Right lobe of liver (tissue), 4 donors: ENCODE data around the gene CSNK2B.

ENCODE experiments used
- CTCF ChIP-seq, 4 donors: fragments of 200-600 bp in 3 of 4; fragments of 450-650 bp in 1 of 4; IDR thresholded peaks; one replicate each; pipeline versions ENCODE4 v1.5.1 to v1.8.0; 2016 to 2022; ENCODE audit warnings: antibody characterized with exemption in 4 of 4, mild to moderate bottlenecking in 2 of 4
- POLR2A ChIP-seq: fragments of 450-650 bp; IDR thresholded peaks from one replicate; pipeline ENCODE4 v1.6.1; 2017; ENCODE audit warnings: antibody characterized with exemption, mild to moderate bottlenecking
- donor health status: DM: no; HTN: no; CAD: no.
- donor health status: DM: no; HTN: no; CAD: no.
- donor health status: DM: no; HTN: yes; CAD: no.

DNA sequence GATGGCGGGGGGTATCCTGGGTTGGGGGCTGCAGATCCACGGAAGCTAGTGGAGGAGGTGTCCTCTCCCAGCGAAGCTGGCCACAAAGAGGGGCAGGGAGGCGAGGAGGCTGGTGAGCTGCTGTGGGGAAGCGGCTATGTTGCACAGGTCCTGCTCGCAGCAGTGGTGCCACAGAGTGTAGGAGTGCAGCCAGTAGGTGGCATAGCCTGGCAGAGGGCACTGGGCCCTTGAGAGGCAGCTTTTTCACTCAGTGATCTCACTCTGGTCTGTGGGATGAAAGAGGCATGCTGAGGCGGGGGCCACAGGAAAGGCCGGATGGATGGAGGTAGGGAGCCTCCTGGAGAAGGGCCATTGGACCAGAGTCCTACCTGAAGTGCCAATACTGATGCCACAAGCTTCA lies 46.4 kb downstream of the CSNK2B start:
- TF ChIP-seq CTCF (IDR thresholded peaks at IDR 0.05) (peak in 3 of 4 donors; percentile 8 to 28 (median 27)), POLR2A (no peak)
